SK-N-SH treated with all-trans-retinoic acid at 6 μM for 48 hours (cell line): ENCODE results near the gene NAP1L4.

Experiments
- ATAC-seq: fragments of 200-7000 bp; cut with Tn5 transposase; 3 replicates; pipeline ENCODE4 v1.9.1; 2020; ENCODE audit warnings: mild to moderate bottlenecking, moderate library complexity
- ARNTL ChIP-seq: fragments of 450-650 bp; formaldehyde crosslinking; IDR thresholded peaks from 2 replicates; pipeline ENCODE4 v1.5.0; 2020; ENCODE audit warnings: low read depth, mild to moderate bottlenecking, moderate library complexity, borderline replicate concordance
- BACH2 ChIP-seq: fragments of 250-450 bp; sonication (Bioruptor Pico); IDR thresholded peaks from 2 replicates; pipeline ENCODE4 v1.9.0; 2021; ENCODE audit warnings: mild to moderate bottlenecking, borderline replicate concordance
- CSDC2 ChIP-seq: fragments of 250-450 bp; sonication (Bioruptor Pico); IDR thresholded peaks from 2 replicates; pipeline ENCODE4 v1.5.0; 2020; ENCODE audit warnings: mild to moderate bottlenecking, moderate library complexity
- CSRNP3 ChIP-seq: fragments of 250-450 bp; sonication (Bioruptor Pico); IDR thresholded peaks from 2 replicates; pipeline ENCODE4 v1.5.1; 2021; ENCODE audit warnings: mild to moderate bottlenecking, moderate library complexity
- ISL1 ChIP-seq: fragments of 250-450 bp; sonication (Bioruptor Pico); IDR thresholded peaks from 2 replicates; pipeline ENCODE4 v2.1.2; 2022; ENCODE audit warnings: mild to moderate bottlenecking, moderate library complexity
- OSR1 ChIP-seq: fragments of 250-450 bp; sonication (Bioruptor Pico); IDR thresholded peaks from 2 replicates; pipeline ENCODE4 v1.8.0; 2022; ENCODE audit warnings: moderate library complexity, mild to moderate bottlenecking, inconsistent platforms
- PATZ1 ChIP-seq: fragments of 250-450 bp; sonication (Bioruptor Pico); IDR thresholded peaks from 2 replicates; pipeline ENCODE4 v1.8.0; 2020; ENCODE audit warnings: mild to moderate bottlenecking, moderate library complexity, borderline replicate concordance
- POU6F1 ChIP-seq: fragments of 250-450 bp; sonication (Bioruptor Pico); IDR thresholded peaks from 2 replicates; pipeline ENCODE4 v1.8.0; 2021; ENCODE audit warnings: low read depth, mild to moderate bottlenecking, moderate library complexity, borderline replicate concordance
- PPARA ChIP-seq: fragments of 250-450 bp; sonication (Bioruptor Pico); IDR thresholded peaks from 2 replicates; pipeline ENCODE4 v1.5.0; 2020; ENCODE audit warnings: mild to moderate bottlenecking, borderline replicate concordance
- SNAI2 ChIP-seq: fragments of 250-450 bp; sonication (Bioruptor Pico); IDR thresholded peaks from 2 replicates; pipeline ENCODE4 v1.5.0; 2020; ENCODE audit warnings: mild to moderate bottlenecking, moderate library complexity
- TCF4 ChIP-seq: fragments of 250-450 bp; sonication (Bioruptor Pico); IDR thresholded peaks from 2 replicates; pipeline ENCODE4 v1.8.0; 2021; ENCODE audit warnings: mild to moderate bottlenecking, moderate library complexity, borderline replicate concordance
- TSHZ2 ChIP-seq: fragments of 250-450 bp; sonication (Bioruptor Pico); IDR thresholded peaks from 2 replicates; pipeline ENCODE4 v1.5.0; 2020; ENCODE audit warnings: mild to moderate bottlenecking, moderate library complexity
- ZC3H10 ChIP-seq: fragments of 250-450 bp; sonication (Bioruptor Pico); IDR thresholded peaks from 2 replicates; pipeline ENCODE4 v1.5.1; 2021; ENCODE audit warnings: mild to moderate bottlenecking, moderate library complexity
- ZFP3 ChIP-seq: fragments of 250-450 bp; sonication (Bioruptor Pico); IDR thresholded peaks from 2 replicates; pipeline ENCODE4 v1.5.0; 2020; ENCODE audit warnings: mild to moderate bottlenecking, moderate library complexity
- ZFP30 ChIP-seq: fragments of 450-650 bp; formaldehyde crosslinking; IDR thresholded peaks from 2 replicates; pipeline ENCODE4 v1.5.0; 2022; ENCODE audit warnings: mild to moderate bottlenecking, moderate library complexity
- ZNF565 ChIP-seq: fragments of 450-650 bp; formaldehyde crosslinking; conservative IDR thresholded peaks from 2 replicates; pipeline ENCODE4 v1.5.0; 2020; ENCODE audit warnings: low read depth, mild to moderate bottlenecking, moderate library complexity
- ZNF70 ChIP-seq: fragments of 450-650 bp; formaldehyde crosslinking; IDR thresholded peaks from 2 replicates; pipeline ENCODE4 v1.5.0; 2020; ENCODE audit warnings: mild to moderate bottlenecking, moderate library complexity
- ZNF8 ChIP-seq: fragments of 450-650 bp; formaldehyde crosslinking; IDR thresholded peaks from 2 replicates; pipeline ENCODE4 v1.5.0; 2020; ENCODE audit warnings: mild to moderate bottlenecking, moderate library complexity
- TF ChIP-seq, protein P1 (sequence below): fragments of 250-450 bp; sonication (Bioruptor Pico); IDR thresholded peaks from 2 replicates; pipeline ENCODE4 v1.5.1; 2020; ENCODE audit warnings: low read depth, mild to moderate bottlenecking, moderate library complexity

NAP1L4 gene

DNA sequence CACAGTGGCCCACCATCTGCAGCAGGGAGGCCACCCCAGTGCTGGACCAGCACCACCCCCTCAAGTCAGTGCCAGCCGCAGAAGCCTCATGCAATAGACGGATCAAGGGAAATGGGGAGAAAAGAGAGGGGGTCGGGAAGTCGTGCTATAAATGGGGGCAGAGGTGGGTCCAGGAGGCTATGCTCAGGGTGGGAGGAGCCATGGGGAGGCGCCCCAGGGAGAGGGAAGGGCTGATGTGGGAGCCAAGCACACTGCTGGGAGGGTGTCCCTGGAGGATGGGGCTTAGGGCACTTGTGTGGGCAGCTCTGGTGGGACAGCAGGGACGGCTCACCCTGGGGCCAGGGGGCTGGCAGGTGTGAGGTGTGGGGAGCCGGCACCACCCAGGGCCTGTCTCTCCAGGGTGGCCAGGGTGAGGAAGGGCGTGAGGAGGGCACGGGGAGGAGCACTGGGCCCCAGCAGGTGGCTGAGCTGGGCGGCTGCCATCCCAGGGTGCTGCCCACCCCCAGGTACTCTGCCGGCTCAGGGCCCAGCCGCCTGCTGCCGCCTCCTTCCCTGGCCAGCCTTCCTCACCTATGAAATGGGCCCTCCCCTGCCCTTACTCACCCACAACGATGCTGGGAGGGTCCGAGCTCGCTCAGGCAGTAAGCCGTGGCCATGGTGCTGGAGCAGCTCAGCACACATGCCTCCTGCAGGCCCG, 80.9 kb downstream of the NAP1L4 start:
- no peak for ATAC-seq
- TF ChIP-seq TSHZ2 (CRISPR knock-in tag): no peak
- TF ChIP-seq POU6F1 (CRISPR knock-in tag): no peak
- TF ChIP-seq, protein P1, sequence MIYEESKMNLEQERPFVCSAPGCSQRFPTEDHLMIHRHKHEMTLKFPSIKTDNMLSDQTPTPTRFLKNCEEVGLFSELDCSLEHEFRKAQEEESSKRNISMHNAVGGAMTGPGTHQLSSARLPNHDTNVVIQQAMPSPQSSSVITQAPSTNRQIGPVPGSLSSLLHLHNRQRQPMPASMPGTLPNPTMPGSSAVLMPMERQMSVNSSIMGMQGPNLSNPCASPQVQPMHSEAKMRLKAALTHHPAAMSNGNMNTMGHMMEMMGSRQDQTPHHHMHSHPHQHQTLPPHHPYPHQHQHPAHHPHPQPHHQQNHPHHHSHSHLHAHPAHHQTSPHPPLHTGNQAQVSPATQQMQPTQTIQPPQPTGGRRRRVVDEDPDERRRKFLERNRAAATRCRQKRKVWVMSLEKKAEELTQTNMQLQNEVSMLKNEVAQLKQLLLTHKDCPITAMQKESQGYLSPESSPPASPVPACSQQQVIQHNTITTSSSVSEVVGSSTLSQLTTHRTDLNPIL (CRISPR knock-in tag): no peak
- TF ChIP-seq CSRNP3 (CRISPR knock-in tag): no peak
- TF ChIP-seq TCF4 (CRISPR knock-in tag): no peak
- TF ChIP-seq SNAI2 (CRISPR knock-in tag): no peak
- TF ChIP-seq BACH2 (CRISPR knock-in tag): no peak
- TF ChIP-seq ARNTL (CRISPR knock-in tag): no peak
- no peak for TF ChIP-seq ZFP30 (CRISPR knock-in tag)
- no peak for TF ChIP-seq OSR1
- TF ChIP-seq ZNF8 (CRISPR knock-in tag): no peak
- TF ChIP-seq ZNF70 (CRISPR knock-in tag): no peak
- no peak for TF ChIP-seq ZFP3
- TF ChIP-seq ZNF565 (CRISPR knock-in tag): no peak
- TF ChIP-seq ZC3H10 (CRISPR knock-in tag): no peak
- no peak for TF ChIP-seq CSDC2 (CRISPR knock-in tag)
- TF ChIP-seq, all 23 proteins: peak for 0

DNA sequence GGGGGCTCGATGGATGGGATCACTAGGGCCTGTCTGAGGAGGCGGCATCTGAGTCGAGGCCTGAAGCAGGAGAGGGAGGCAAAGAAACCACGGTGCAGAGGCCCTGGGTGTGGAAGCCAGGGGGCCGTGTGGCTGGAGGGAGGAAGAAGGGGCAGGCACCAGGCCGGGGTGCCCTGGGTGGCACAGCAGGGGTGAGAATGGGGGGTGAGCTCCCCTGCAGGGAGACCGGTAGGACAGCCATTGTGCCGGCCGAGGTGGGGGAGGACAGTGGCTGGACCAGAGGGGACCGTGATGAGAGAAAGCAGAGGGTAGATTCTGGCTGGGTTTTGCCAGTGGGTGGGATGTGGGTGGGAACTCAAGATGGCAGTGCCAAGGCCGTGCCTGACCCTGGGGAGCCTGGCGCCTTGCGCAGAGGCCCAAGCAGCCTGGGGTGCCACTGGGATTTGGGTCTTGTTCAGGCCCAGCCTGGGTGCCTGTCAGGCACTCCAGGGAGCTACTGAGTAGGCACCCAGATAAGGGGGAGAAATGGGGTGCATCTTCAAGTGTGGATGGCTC, 81.7 kb downstream of the NAP1L4 start:
- no peak for TF ChIP-seq TSHZ2 (CRISPR knock-in tag)
- no peak for TF ChIP-seq ARNTL (CRISPR knock-in tag)
- TF ChIP-seq POU6F1 (CRISPR knock-in tag): no peak
- TF ChIP-seq BACH2 (CRISPR knock-in tag): no peak
- TF ChIP-seq CSRNP3 (CRISPR knock-in tag): no peak
- TF ChIP-seq ISL1 (CRISPR knock-in tag): no peak
- no peak for TF ChIP-seq TCF4 (CRISPR knock-in tag)
- no peak for TF ChIP-seq PATZ1 (CRISPR knock-in tag)
- TF ChIP-seq ZFP3: no peak
- no peak for TF ChIP-seq ZNF8 (CRISPR knock-in tag)
- no peak for TF ChIP-seq PPARA

More for the DNA sequence above, 81.7 kb downstream of the NAP1L4 start:
- ATAC-seq: no peak
